Measurements from ENCODE around the gene RANBP17.
"Not testable (repeated sequence)": the region's sequence is repeated elsewhere in the genome, so short reads cannot be mapped to it uniquely, and the experiment has no call there.

Gene RANBP17

GRCh38 chr5:170870390-170870789, 8.6 kb downstream of the RANBP17 start:
- DNase-seq, result not testable (repeated sequence)

- no peak for DNase-seq
Measured at GRCh38 chr5:170874017-170874416, 12.2 kb downstream of the RANBP17 start.

GRCh38 chr5:170875811-170876210, 14.0 kb downstream of the RANBP17 start:
- DNase-seq, result no peak

DNA sequence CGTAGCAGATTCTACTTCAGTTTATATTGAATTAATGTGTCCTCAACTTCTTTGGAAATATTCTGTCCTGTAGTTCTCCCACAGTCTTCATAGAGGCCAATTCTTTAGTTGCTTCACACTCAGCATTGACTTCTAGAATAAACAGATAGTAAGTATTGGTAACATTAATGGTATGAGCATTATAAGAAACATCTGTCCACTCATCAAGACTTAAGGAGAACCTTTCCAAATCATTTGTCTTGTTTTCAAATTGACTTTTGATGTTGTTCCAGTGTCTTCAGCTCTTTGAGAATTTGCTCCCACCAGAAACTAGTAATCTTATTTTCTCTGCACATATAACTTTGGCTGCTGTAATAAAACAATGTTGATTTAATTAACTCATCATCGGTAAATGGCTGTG, 18.3 kb downstream of the RANBP17 start:
- DNase-seq, result no peak

DNA sequence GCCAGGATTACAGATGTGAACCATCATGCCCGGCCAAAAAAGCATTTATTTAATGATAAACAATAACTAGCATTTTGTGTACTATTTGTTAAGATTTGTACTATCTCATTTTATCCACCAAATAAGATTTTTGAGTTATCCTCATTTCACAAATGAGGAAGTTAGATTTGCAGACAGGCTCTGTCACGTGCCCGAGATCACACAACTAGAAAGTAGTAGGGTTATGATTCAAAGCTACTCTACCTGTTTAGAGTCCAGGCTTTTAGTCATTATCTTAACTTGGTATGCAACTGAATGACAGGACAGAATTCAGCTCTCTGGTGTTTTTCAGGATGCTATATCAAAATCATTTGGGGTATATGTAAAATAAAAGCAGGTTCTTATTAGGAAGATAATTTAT, 20.5 kb downstream of the RANBP17 start:
- DNase-seq, result no peak

- no peak for DNase-seq
Measured at GRCh38 chr5:170885256-170885655, 23.4 kb downstream of the RANBP17 start.

DNA sequence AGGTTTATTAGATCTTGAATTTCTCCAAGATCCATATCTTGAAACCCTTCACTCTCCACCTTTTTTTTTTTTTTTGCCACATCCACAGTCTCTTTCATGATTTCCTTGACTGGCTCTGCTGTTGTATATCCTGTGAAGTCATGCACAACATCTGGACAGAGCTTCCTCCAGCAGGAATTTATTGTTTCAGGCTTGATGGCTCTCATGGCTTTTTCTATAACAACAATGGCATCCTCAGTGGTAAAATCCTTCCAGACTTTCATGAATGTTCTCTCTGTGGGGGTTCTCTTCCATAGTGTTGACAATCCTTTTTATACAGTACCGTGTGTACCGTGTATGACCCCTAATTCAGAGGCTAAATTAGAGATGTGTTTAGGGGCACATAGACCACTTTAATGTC, 24.0 kb downstream of the RANBP17 start:
- DNase-seq, result no peak

DNA sequence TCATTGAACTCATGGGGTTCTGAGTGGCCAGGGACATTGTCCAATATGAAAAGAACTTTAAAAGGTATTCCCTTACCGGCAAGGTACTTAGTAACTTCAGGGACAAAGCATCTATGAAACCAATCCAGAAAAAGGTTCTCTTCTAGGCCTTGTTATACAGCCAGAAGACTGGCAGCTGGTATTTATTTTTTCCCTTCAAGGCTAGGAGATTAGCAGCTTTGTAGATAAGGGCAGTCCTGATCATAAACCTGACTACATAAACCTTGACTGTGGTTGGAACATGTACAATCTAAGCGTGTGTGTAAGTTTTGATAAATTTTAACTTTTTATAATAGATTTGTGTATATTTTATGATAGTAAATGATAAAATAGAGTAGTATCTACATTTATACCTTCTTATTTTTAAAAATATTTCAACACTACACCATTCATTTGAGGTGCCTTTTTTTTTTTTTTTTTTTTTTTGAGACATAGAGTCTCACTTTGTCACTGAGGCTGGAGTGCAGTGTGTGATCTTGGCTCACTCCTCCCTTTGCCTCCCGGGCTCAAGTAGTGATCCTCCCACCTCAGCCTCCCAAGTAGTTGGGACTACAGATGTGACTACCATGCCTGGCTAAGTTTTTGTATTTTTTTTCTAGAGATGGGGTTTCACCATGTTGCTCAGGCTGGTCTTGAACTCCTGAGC, 24.5 kb downstream of the RANBP17 start:
- DNase-seq, result no peak

DNA sequence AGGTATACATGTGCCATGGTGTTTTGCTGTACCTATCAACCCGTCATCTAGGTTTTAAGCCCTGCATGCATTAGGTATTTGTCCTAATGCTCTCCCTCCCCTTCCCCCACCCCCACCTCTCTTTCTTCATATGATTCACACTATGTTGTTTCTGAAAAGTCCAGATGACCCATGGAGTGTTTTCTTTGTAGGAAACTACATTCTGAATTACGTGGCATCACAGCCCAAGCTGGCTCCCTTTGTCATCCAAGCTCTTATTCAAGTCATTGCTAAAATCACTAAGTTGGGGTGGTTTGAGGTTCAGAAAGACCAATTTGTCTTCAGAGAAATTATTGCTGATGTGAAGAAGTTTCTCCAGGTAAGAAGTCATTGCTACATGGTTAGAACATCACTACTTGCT, 30.4 kb downstream of the RANBP17 start:
- DNase-seq, result no peak

DNA sequence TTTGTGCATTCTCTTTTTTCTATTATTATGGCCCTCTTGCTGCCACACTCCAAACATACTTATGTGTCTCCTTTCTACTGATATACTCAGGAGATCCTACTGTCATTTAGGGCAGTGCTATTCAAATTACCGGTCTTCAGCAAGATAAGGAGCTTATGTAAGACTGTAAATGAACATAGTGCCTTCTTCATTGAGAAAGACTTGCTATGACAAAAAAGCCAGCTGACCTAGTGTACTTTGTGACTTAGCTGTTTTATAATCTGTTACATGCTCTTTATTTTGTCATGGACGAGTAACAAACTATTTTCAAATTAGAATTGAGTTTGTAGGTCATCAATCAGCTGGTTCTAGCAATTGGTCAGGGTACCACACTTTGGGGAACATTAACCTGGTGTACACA, 32.8 kb downstream of the RANBP17 start:
- DNase-seq, result no peak

DNA sequence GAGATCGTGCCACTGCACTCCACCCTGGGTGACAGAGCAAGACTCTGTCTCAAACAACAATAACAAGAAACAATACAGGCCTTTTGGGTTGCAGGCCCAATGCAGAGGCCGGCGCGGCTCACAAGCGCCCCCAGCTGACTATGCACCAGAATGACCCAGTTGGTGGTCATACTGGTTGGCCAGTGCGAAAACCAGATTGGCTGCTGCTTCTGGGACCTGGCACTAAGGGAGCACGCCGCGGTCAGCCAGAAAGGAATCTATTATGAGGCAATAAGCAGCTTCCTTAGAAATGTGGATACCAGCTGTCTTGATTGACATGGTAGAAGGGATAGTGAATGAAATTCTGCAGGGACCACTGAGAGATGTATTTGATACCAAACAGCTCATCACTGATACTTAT, 35.0 kb downstream of the RANBP17 start:
- no peak for DNase-seq

DNA sequence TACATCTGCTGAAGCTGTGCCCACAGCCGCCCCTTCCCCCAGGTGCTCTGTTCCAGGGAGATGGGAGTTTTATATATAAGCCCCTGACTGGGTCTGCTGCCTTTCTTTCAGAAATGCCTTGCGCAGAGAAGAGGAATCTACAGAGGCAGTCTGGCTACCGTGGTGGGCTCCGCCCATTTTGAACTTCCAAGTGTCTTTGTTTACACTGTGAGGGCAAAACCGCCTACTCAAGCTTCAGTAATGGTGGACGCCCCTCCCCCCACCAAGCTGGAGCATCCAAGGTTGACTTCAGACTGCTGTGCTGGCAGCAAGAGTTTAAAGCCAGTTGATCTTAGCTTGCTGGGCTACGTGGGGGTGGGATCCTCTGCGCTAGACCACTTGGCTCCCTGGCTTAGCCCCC, 41.3 kb downstream of the RANBP17 start:
- DNase-seq, result no peak

- DNase-seq, result no peak
Measured at GRCh38 chr5:170907758-170908157, 45.9 kb downstream of the RANBP17 start.

- DNase-seq, result no peak
Measured at GRCh38 chr5:170913573-170913972, 51.8 kb downstream of the RANBP17 start.

GRCh38 chr5:170917113-170917512, 55.3 kb downstream of the RANBP17 start:
- DNase-seq, result no peak

DNA sequence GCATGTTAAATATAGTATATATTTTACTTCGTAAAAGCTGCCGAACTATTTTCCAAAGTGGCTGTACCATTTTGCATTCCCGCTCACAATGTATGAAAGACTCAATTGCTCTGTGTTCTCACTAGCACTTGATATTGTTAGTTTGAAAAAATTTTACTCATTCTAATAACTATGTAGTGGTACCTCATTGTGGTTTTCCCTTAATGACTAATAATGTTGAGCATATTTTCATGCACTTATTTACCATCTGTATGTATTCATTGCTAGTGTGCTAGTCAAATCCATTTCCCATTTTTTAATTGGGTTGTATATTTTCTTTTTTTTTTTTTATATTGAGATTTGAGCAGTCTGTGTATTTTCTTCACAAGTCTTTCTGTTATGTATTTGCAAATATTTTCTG, 58.4 kb downstream of the RANBP17 start:
- DNase-seq, result no peak

- DNase-seq, result not testable (repeated sequence)
Measured at GRCh38 chr5:170922331-170922730, 60.5 kb downstream of the RANBP17 start.

GRCh38 chr5:170923910-170924620, 62.2 kb downstream of the RANBP17 start:
- DNase-seq, result no peak

DNA sequence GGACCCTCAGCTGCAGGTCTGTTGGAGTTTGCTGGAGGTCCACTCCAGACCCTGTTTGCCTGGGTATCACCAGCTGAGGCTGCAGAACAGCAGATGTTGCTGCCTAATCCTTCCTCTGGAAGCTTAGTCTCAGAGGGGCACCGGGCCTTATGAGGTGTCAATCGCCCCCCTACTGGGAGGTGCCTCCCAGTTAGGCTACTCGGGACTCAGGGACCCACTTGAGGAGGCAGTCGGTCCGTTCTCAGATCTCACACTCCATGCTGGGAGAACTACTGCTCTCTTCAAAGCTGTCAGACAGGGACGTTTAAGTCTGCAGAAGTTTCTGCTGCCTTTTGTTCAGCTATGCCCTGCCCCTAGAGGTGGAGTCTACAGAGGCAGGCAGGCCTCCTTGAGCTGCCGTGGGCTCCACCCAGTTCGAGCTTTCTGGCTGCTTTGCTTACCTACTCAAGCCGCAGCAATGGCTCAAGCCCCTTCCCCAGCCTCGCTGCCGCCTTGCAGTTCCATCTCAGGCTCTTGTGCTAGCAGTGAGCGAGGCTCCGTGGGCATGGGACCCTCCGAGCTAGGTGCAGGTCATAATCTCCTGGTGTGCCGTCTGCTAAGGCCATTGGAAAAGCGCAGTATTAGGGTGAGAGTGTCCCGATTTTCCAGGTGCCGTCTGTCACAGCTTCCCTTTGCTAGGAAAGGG, 73.9 kb downstream of the RANBP17 start:
- DNase-seq, result not testable (repeated sequence)

DNA sequence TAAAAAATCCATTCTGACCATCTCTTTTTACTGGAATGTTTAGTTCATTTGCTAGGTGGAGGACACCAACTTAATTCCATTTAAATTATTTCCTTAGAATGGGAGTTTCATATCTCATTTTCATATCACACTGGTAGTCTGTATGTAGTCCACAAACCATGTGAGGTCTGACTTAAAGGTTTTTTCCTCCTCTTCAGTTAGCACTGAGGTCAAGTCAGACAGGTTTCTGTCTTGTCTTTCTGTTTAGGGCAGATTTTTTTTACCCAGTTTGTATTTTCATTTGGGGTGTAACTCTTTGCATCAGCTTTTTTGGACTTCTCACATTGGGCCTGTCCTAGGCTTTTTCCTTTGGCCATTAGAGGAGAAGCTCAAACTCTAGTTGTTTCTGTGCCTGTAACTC, 75.3 kb downstream of the RANBP17 start:
- no peak for DNase-seq

DNA sequence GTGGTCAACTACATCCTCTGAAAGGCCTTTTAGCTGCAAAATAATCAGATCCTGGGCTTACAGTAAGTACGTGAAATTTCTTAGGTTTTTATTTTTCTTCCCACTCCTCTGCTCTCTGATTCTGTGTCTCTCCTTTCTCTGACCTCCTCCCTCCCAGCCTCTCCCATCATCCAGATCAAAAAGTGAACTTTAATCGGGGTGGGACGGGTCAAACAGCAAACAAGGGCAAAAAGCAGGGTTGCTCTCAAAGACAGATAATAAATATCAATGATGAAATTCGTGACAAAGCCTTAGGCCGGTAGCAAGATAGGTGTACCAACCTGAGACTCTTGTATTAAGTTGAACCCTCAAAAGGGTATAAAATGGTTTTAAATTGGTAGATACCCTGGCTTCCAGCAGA, 76.1 kb downstream of the RANBP17 start:
- no peak for DNase-seq

- DNase-seq, result no peak
Measured at GRCh38 chr5:170939178-170939577, 77.4 kb downstream of the RANBP17 start.

GRCh38 chr5:170941788-170942187, 80.0 kb downstream of the RANBP17 start:
- no peak for DNase-seq

DNA sequence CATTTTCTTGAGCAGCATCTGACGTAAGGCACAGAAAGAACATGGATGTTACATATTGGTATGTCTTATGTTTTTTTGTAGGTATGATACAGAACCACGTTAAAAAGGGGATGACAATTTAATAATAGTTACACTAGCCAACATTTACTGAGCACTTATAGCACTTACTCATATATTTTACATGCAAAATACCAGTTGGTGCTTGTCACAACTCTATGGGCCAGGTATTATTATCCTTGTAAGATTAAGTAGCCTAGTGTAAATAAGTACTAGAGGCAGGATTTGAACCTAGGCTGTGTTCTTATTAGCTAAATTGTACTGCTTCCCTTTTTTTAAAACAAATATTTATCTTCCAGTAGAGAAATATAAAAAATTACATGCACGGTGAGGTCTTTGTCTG, 83.5 kb downstream of the RANBP17 start:
- DNase-seq, result no peak
